ENCODE measurements around the gene TFDP2. TPM values are rescaled to one million over a fixed set of nuclear protein-coding genes. Genes with fewer than 3 reads are reported as not detected.
"Not testable (repeated sequence)": the region's sequence is repeated elsewhere in the genome, so short reads cannot be mapped to it uniquely, and the experiment has no call there.

Gene TFDP2
- total RNA-seq, 4 donors from 2014 or later, result 21.6 to 58.7 (median 44.1) TPM

- 69% methylated on average over 9 of the region's 9 CpGs for WGBS
- Histone ChIP-seq H3K9me3 (no peaks in the 10 kb centered on the region), H3K27me3 (no peaks in the 10 kb centered on the region), H3K4me1 (no peaks in the 10 kb centered on the region), H3K27ac (no peak overlapping the region), H3K36me3 (peaks cover 58% of the 10 kb centered on the region), H3K4me3 (no peak overlapping the region)
- DNase-seq (ENCODE audit: low spot score in 2 of 2), result peak in 1 of 2 donors; percentile 52
- no peak for TF ChIP-seq POLR2AphosphoS5 (IDR thresholded peaks at IDR 0.05)
- no peak for TF ChIP-seq POLR2A (IDR thresholded peaks at IDR 0.05)
- no peak for TF ChIP-seq CTCF (IDR thresholded peaks at IDR 0.05)
- no peak for TF ChIP-seq EP300 (IDR thresholded peaks at IDR 0.05)
Measured at GRCh38 chr3:141926929-141927328, 222.4 kb downstream of the TFDP2 start.

- WGBS, result 92% methylated on average over 5 of the region's 5 CpGs
- not testable (repeated sequence) for H3K27ac ChIP-seq, H3K4me3 ChIP-seq, H3K4me1 ChIP-seq, H3K9me3 ChIP-seq, H3K27me3 ChIP-seq
- H3K36me3 ChIP-seq, result peaks cover 67% of the 10 kb centered on the region
- peak in 1 of 2 donors; percentile 40 for DNase-seq (ENCODE audit: low spot score in 2 of 2)
Measured at GRCh38 chr3:141925677-141926076, 223.7 kb downstream of the TFDP2 start.

- H3K36me3 ChIP-seq, result peaks cover 81% of the 10 kb centered on the region
- H3K27ac ChIP-seq, result no peak overlapping the region
- 71% methylated on average over 2 of the region's 2 CpGs for WGBS
- DNase-seq (ENCODE audit: low spot score in 2 of 2), result no peak
- no peak for TF ChIP-seq EP300 (IDR thresholded peaks at IDR 0.05)
- TF ChIP-seq CTCF (IDR thresholded peaks at IDR 0.05), result no peak
- no peak for TF ChIP-seq POLR2AphosphoS5 (IDR thresholded peaks at IDR 0.05)
- no peak for TF ChIP-seq POLR2A (IDR thresholded peaks at IDR 0.05)
- H3K9me3 ChIP-seq, result no peaks in the 10 kb centered on the region
- H3K4me3 ChIP-seq, result no peak overlapping the region
- H3K27me3 ChIP-seq, result no peaks in the 10 kb centered on the region
- no peaks in the 10 kb centered on the region for H3K4me1 ChIP-seq
Measured at GRCh38 chr3:141921316-141921715, 228.0 kb downstream of the TFDP2 start.

- Histone ChIP-seq H3K27ac (no peak overlapping the region), H3K27me3 (no peaks in the 10 kb centered on the region), H3K4me3 (no peak overlapping the region), H3K36me3 (peaks cover 83% of the 10 kb centered on the region), H3K4me1 (no peaks in the 10 kb centered on the region), H3K9me3 (no peaks in the 10 kb centered on the region)
- no peak for TF ChIP-seq POLR2A (IDR thresholded peaks at IDR 0.05)
- no peak for TF ChIP-seq CTCF (IDR thresholded peaks at IDR 0.05)
- WGBS, result 68% methylated on average over 4 of the region's 4 CpGs
- no peak for DNase-seq (ENCODE audit: low spot score in 2 of 2)
Measured at GRCh38 chr3:141920701-141921100, 228.6 kb downstream of the TFDP2 start.

- no peak for DNase-seq (ENCODE audit: low spot score in 2 of 2)
- Histone ChIP-seq H3K27ac (no peak overlapping the region), H3K27me3 (no peaks in the 10 kb centered on the region), H3K36me3 (peaks cover 56% of the 10 kb centered on the region), H3K4me3 (no peak overlapping the region), H3K4me1 (no peaks in the 10 kb centered on the region), H3K9me3 (no peaks in the 10 kb centered on the region)
- no peak for TF ChIP-seq CTCF (IDR thresholded peaks at IDR 0.05)
- WGBS, result 76% methylated on average over 2 of the region's 2 CpGs
Measured at GRCh38 chr3:141915766-141916165, 233.6 kb downstream of the TFDP2 start.

- Histone ChIP-seq H3K4me3 (no peak overlapping the region), H3K9me3 (no peaks in the 10 kb centered on the region), H3K27me3 (no peaks in the 10 kb centered on the region), H3K27ac (no peak overlapping the region), H3K4me1 (no peaks in the 10 kb centered on the region), H3K36me3 (peaks cover 51% of the 10 kb centered on the region)
- DNase-seq (ENCODE audit: low spot score in 2 of 2), result no peak
- no peak for TF ChIP-seq POLR2A (IDR thresholded peaks at IDR 0.05)
- no peak for TF ChIP-seq CTCF (IDR thresholded peaks at IDR 0.05)
- TF ChIP-seq EP300 (IDR thresholded peaks at IDR 0.05), result no peak
- no peak for TF ChIP-seq POLR2AphosphoS5 (IDR thresholded peaks at IDR 0.05)
- WGBS, result 92% methylated on average over 5 of the region's 5 CpGs
Measured at GRCh38 chr3:141915016-141915415, 234.3 kb downstream of the TFDP2 start.

All from suprapubic skin (tissue), 4 donors.